Stomach (tissue), 9 donors: ENCODE data around the gene ARAP2. TPM values are rescaled to one million over a fixed set of nuclear protein-coding genes. Genes with fewer than 3 reads are reported as not detected.

Source experiments
- DNase-seq, 2 donors: peaks; one replicate each; pipeline versions ENCODE4 v3.0.0 to v3.0.0-alpha.2; 2013 to 2019
- H3K27ac ChIP-seq, 5 donors: fragments of 200-600 bp in 4 of 5; sonication (generic) in 4 of 5; one replicate each; pipeline ENCODE4 v1.5.1; 2013 to 2019; ENCODE audit warnings: mild to moderate bottlenecking in 1 of 5, moderate library complexity in 1 of 5
- H3K27me3 ChIP-seq, 3 donors: fragments of 200-600 bp; sonication (generic); one replicate each; pipeline ENCODE4 v1.5.1; 2017 to 2019; ENCODE audit warnings: mixed run types in 1 of 3
- H3K36me3 ChIP-seq, 4 donors: fragments of 200-600 bp; sonication (generic); 1 replicate in 3 of 4; 2 replicates in 1 of 4; pipeline ENCODE4 v1.5.1; 2016 to 2019
- H3K4me1 ChIP-seq, 4 donors: fragments of 200-600 bp; sonication (generic); one replicate each; pipeline ENCODE4 v1.5.1; 2016 to 2019
- H3K4me3 ChIP-seq, 4 donors: fragments of 200-600 bp; sonication (generic) in 3 of 4; one replicate each; pipeline ENCODE4 v1.5.1; 2016 to 2019; ENCODE audit warnings: mild to moderate bottlenecking in 1 of 4
- H3K9me3 ChIP-seq, 4 donors: fragments of 200-600 bp; sonication (generic); one replicate each; pipeline ENCODE4 v1.5.1; 2016 to 2019
- CTCF ChIP-seq, 7 experiments: fragments of 450-650 bp in 4 of 7; fragments of 200-600 bp in 3 of 7; sonication (generic) in 3 of 7; IDR thresholded peaks; one replicate each; pipeline ENCODE4 v1.5.1; 2016 to 2019; ENCODE audit warnings: antibody characterized with exemption in 7 of 7, control low read depth in 2 of 7, mild to moderate bottlenecking in 1 of 7
- EP300 ChIP-seq: sonication (generic); formaldehyde crosslinking; IDR thresholded peaks from one replicate; pipeline ENCODE4 v1.6.1; 2017; ENCODE audit warnings: antibody characterized with exemption
- POLR2A ChIP-seq, 4 donors: fragments of 450-650 bp; IDR thresholded peaks; one replicate each; pipeline ENCODE4 v1.6.1; 2016; ENCODE audit warnings: antibody characterized with exemption in 4 of 4, control low read depth in 2 of 4, mild to moderate bottlenecking in 1 of 4, moderate library complexity in 1 of 4
- POLR2AphosphoS5 ChIP-seq, 3 donors: sonication (generic); formaldehyde crosslinking; IDR thresholded peaks; one replicate each; pipeline ENCODE4 v1.6.1; 2016; ENCODE audit warnings: antibody characterized with exemption in 3 of 3
- WGBS, 5 donors: extraction: QIAGEN DNeasy Blood & Tissue Kit in 3 of 5; methylation state at CpG; one replicate each; pipeline versions ENCODE4 v1.1.5 to v1.1.7; 2013 to 2018; 5-methylcytosine and 5-hydroxymethylcytosine counted together
- intact Hi-C: fragments of 100-400 bp; cut with DNase I; formaldehyde crosslinking; loops from one replicate; pipeline ENCODE4 v1.15.1; 2023; ENCODE audit warnings: low total_unique reads
- polyA plus RNA-seq, 3 donors: library from polyadenylated mRNA; stranded (reverse); fragments of 200-250 nt; gene quantifications; one replicate each; pipeline ENCODE4 v1.2.3, GENCODE V29; 2013
- total RNA-seq, 5 donors: library from RNA; depleted of rRNA; stranded (reverse); fragments of >200 nt; gene quantifications; one replicate each; pipeline versions ENCODE4 v1.1.0 to v1.2.3, GENCODE V29; 2014 to 2016
- donor health status: healthy with polysubstance abuse.
- donor health status: Bipolar disorder and iron deficiency.
- donor health status: healthy.

Gene ARAP2
- total and polyA plus RNA-seq, 8 donors: 2.2 to 69.4 (median 19.1) TPM

GRCh38 chr4:36222702-36223101 lies 21.6 kb downstream of the ARAP2 start:
- Histone ChIP-seq H3K27me3 (no peaks in the 10 kb centered on the region), H3K27ac (no peak overlapping the region), H3K4me1 (peaks cover 4 to 16% (median 6%) of the 10 kb centered on the region in 4 donors), H3K36me3 (no peaks in the 10 kb centered on the region), H3K4me3 (no peak overlapping the region), H3K9me3 (no peaks in the 10 kb centered on the region)
- intact Hi-C loops: no loop called here
- TF ChIP-seq POLR2AphosphoS5 (IDR thresholded peaks at IDR 0.05): no peak
- DNase-seq: no peak
- 79 to 96% (median 90%) methylated on average over 1 of the region's 1 CpG for WGBS, 5 donors

GRCh38 chr4:36220776-36221175 lies 23.5 kb downstream of the ARAP2 start:
- H3K27ac ChIP-seq: no peak overlapping the region
- 86 to 91% (median 88%) methylated on average over 3 of the region's 3 CpGs for WGBS, 5 donors
- no peak for DNase-seq
- no peaks in the 10 kb centered on the region for H3K9me3 ChIP-seq
- no peak overlapping the region for H3K4me3 ChIP-seq
- H3K36me3 ChIP-seq: no peaks in the 10 kb centered on the region
- no peaks in the 10 kb centered on the region for H3K27me3 ChIP-seq
- intact Hi-C loops: no loop called here
- TF ChIP-seq POLR2A (IDR thresholded peaks at IDR 0.05) (no peak), CTCF (IDR thresholded peaks at IDR 0.05) (no peak), POLR2AphosphoS5 (IDR thresholded peaks at IDR 0.05) (no peak), EP300 (no peak)
- peaks cover 4 to 13% (median 6%) of the 10 kb centered on the region in 4 donors for H3K4me1 ChIP-seq

GRCh38 chr4:36218121-36218520 lies 26.2 kb downstream of the ARAP2 start:
- DNase-seq: no peak
- Histone ChIP-seq H3K9me3 (no peaks in the 10 kb centered on the region), H3K36me3 (no peaks in the 10 kb centered on the region), H3K27me3 (no peaks in the 10 kb centered on the region), H3K4me1 (peaks cover 0 to 3% (median 0%) of the 10 kb centered on the region in 4 donors), H3K4me3 (no peak overlapping the region), H3K27ac (no peak overlapping the region)
- no peak for TF ChIP-seq CTCF (IDR thresholded peaks at IDR 0.05)
- TF ChIP-seq EP300: no peak
- TF ChIP-seq POLR2AphosphoS5 (IDR thresholded peaks at IDR 0.05): no peak
- TF ChIP-seq POLR2A (IDR thresholded peaks at IDR 0.05): no peak
- intact Hi-C loops: no loop called here

GRCh38 chr4:36215627-36216026 lies 28.7 kb downstream of the ARAP2 start:
- no peak overlapping the region for H3K4me3 ChIP-seq
- WGBS, 5 donors: 89 to 99% (median 96%) methylated on average over 3 of the region's 3 CpGs
- H3K4me1 ChIP-seq: no peaks in the 10 kb centered on the region
- H3K27ac ChIP-seq: no peak overlapping the region
- H3K9me3 ChIP-seq: no peaks in the 10 kb centered on the region
- intact Hi-C loops: no loop called here
- no peaks in the 10 kb centered on the region for H3K27me3 ChIP-seq
- no peak for DNase-seq
- H3K36me3 ChIP-seq: no peaks in the 10 kb centered on the region
- TF ChIP-seq EP300 (no peak), POLR2A (IDR thresholded peaks at IDR 0.05) (no peak), CTCF (IDR thresholded peaks at IDR 0.05) (no peak), POLR2AphosphoS5 (IDR thresholded peaks at IDR 0.05) (no peak)

- H3K27ac ChIP-seq: no peak overlapping the region
- H3K4me1 ChIP-seq: no peaks in the 10 kb centered on the region
- TF ChIP-seq POLR2A (IDR thresholded peaks at IDR 0.05): no peak
- TF ChIP-seq POLR2AphosphoS5 (IDR thresholded peaks at IDR 0.05): no peak
- TF ChIP-seq CTCF (IDR thresholded peaks at IDR 0.05): no peak
- no peak for TF ChIP-seq EP300
- H3K4me3 ChIP-seq: no peak overlapping the region
- intact Hi-C loops: no loop called here
- WGBS, 5 donors: 56 to 79% (median 64%) methylated on average over 4 of the region's 4 CpGs
- no peaks in the 10 kb centered on the region for H3K27me3 ChIP-seq
- no peak for DNase-seq
- H3K9me3 ChIP-seq: no peaks in the 10 kb centered on the region
- peaks cover 0 to 6% (median 3%) of the 10 kb centered on the region in 4 donors for H3K36me3 ChIP-seq
Measured at GRCh38 chr4:36214735-36215485, 29.4 kb downstream of the ARAP2 start.
